Fibroblast of mammary gland (primary cell): ENCODE data around the gene NFIA.

Experiments
- DNase-seq: peaks from one replicate; pipeline ENCODE4 v3.0.0-alpha.2; 2010; ENCODE audit warnings: low read depth
- H3K4me3 ChIP-seq: 2 replicates; pipeline ENCODE4 v1.5.1; 2011; ENCODE audit warnings: low read depth, mild to moderate bottlenecking, low read length, moderate library complexity; ENCODE audit not compliant: control insufficient read depth
- TF ChIP-seq, protein P1 (sequence below): conservative IDR thresholded peaks from 2 replicates; pipeline ENCODE4 v1.5.1; 2011; ENCODE audit warnings: low read depth, low read length, inconsistent platforms; ENCODE audit not compliant: control insufficient read depth, insufficient read depth

Gene NFIA

DNA sequence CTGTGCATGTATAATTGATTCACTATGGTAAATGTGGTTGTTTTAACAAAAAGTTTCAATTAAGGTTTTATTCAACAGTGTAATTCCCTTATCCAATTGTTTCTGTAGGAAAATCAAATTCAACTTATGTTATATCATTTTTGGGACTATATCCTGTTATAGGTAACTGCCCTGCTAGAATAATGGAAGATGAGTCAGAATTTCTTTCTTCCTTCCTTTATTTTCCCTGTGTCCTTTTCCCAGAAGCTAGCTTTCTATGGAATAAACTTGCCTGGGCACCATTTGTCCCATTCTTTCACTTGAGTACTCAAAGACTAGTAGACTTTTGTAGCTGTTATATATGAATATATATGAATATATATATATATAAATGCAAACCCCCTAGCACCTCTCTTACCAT, 341.3 kb downstream of the NFIA start:
- DNase-seq: no peak
- TF ChIP-seq, protein P1, sequence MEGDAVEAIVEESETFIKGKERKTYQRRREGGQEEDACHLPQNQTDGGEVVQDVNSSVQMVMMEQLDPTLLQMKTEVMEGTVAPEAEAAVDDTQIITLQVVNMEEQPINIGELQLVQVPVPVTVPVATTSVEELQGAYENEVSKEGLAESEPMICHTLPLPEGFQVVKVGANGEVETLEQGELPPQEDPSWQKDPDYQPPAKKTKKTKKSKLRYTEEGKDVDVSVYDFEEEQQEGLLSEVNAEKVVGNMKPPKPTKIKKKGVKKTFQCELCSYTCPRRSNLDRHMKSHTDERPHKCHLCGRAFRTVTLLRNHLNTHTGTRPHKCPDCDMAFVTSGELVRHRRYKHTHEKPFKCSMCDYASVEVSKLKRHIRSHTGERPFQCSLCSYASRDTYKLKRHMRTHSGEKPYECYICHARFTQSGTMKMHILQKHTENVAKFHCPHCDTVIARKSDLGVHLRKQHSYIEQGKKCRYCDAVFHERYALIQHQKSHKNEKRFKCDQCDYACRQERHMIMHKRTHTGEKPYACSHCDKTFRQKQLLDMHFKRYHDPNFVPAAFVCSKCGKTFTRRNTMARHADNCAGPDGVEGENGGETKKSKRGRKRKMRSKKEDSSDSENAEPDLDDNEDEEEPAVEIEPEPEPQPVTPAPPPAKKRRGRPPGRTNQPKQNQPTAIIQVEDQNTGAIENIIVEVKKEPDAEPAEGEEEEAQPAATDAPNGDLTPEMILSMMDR: no peak
- no peak overlapping the region for H3K4me3 ChIP-seq

DNA sequence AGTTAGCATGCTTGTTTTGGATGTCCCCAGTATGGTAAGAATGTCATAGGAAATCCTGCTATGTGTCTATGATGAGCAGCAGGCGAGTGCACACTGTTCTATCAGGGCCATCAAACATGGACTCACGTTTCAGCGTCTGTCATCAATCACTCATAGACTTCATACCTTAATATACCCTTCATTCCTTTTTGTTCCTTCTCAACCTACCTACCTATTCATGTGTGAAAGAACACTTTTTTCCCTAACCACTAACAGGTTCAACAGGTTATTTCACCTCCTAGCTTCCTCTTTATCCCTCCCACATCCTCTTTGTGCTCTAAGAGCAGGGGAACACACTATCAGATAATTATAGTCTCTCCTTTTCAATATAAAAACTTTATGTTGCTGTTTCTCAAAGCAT, 342.0 kb downstream of the NFIA start:
- DNase-seq: no peak
- no peak overlapping the region for H3K4me3 ChIP-seq
- TF ChIP-seq, protein P1: no peak

GRCh38 chr1:61425040-61425439, 342.7 kb downstream of the NFIA start:
- H3K4me3 ChIP-seq: no peak overlapping the region
- TF ChIP-seq, protein P1: no peak
- DNase-seq: no peak

DNA sequence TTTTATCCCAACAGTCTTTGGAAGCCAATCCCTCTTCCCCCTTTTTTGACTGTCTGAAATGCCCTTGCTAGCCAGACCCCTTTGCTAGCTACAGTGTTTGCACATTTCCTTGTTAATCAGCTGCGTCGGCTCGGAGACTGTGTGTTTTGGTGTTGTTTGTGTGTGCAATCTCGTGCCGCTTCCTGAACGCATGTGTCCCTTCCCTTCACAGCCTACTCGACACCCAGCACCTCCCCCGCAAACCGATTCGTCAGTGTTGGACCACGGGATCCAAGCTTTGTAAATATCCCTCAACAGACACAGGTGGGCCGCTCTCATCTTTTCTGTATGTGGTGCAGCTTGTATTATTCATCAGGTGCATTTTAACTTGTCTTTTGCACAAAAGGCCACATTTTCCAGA, 343.9 kb downstream of the NFIA start:
- TF ChIP-seq, protein P1: no peak
- no peak overlapping the region for H3K4me3 ChIP-seq
- no peak for DNase-seq

DNA sequence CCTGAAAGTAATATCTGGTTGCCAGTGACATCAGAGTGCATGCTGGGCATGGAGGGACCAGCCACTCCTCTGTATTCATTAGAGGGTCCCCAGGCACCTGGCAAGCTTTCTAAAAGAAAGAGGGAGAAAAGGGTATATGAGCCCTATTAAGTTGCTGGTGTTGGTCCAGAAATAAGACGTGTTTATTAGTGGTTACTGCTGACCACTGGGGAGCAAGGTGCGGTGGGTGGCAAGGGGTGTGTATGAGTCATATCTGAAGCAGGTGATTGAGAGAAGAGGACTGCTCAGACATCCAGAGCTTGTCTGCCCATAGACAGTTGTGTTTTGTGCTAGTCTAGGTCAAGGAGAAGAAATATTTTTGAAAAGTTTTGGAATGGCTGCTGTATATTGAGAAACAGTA, 344.5 kb downstream of the NFIA start:
- TF ChIP-seq, protein P1: no peak
- H3K4me3 ChIP-seq: no peak overlapping the region
- DNase-seq: no peak

DNA sequence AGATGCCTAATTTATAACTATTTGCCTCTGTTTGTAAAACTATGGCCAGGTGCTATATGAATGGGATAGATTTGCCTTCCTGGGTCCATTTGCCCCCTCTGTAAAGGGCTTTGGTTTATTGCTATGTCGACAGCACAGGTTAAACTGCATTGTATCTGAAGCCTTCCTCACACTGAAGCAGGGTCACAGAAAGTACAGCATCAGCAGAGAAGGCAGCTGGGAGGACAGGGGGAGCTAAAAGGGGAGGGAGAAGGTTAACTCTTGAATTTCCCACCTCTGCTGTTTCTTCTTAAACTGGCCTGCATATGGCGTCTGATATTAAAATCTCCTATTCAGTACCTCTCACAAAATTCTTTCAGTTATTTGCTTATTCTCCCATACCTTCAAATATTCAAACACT, 345.1 kb downstream of the NFIA start:
- no peak for DNase-seq
- no peak overlapping the region for H3K4me3 ChIP-seq
- TF ChIP-seq, protein P1: no peak

DNA sequence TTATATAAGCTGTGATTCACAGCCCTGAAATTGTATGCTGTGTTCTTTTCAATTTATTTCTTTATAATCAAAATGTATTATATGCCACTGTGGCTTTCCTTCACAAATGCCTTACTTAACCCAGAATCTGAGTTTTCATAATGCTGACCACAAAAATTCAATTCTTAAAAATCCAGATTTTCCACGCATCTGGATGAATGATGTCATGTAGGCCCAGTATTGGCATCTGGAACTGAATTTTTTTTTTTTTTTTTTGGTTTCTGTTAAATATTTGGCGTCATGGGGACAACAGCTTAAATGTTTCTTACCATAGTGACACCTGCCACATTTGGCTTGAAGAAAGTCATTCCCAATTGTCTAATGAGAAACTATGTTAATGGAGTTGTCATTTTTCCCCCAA, 345.8 kb downstream of the NFIA start:
- no peak overlapping the region for H3K4me3 ChIP-seq
- no peak for DNase-seq
- TF ChIP-seq, protein P1: no peak
